Esophagus squamous epithelium (tissue), 5 donors: Measurements from ENCODE around the gene SUCLG2. TPM values are rescaled to one million over a fixed set of nuclear protein-coding genes. Genes with fewer than 3 reads are reported as not detected.

Experiments
- DNase-seq: peaks from one replicate; lab custom pipeline; 2025; lab: John Stamatoyannopoulos, UW
- H3K27ac ChIP-seq, 4 donors: fragments of 200-600 bp; sonication (generic); one replicate each; pipeline ENCODE4 v1.5.1; 2016 to 2019; ENCODE audit warnings: mild to moderate bottlenecking in 1 of 4
- H3K27me3 ChIP-seq, 4 donors: fragments of 200-600 bp; sonication (generic); 1 replicate in 3 of 4; 2 replicates in 1 of 4; pipeline versions ENCODE4 v1.5.1 to v1.6.0; 2017 to 2021; ENCODE audit warnings: antibody characterized with exemption in 1 of 4
- H3K36me3 ChIP-seq, 3 donors: fragments of 200-600 bp; sonication (generic); one replicate each; pipeline ENCODE4 v1.5.1; 2016 to 2019
- H3K4me1 ChIP-seq, 3 donors: fragments of 200-600 bp; sonication (generic); one replicate each; pipeline ENCODE4 v1.5.1; 2017 to 2019
- H3K4me3 ChIP-seq, 4 donors: fragments of 200-600 bp; sonication (generic); 1 replicate in 3 of 4; 2 replicates in 1 of 4; pipeline ENCODE4 v1.5.1; 2016 to 2019; ENCODE audit warnings: mild to moderate bottlenecking in 2 of 4, moderate library complexity in 1 of 4
- H3K9me3 ChIP-seq, 3 donors: fragments of 200-600 bp; sonication (generic); one replicate each; pipeline ENCODE4 v1.5.1; 2016 to 2019
- POLR2A ChIP-seq, 4 donors: fragments of 450-650 bp; IDR thresholded peaks; one replicate each; pipeline ENCODE4 v1.6.1; 2017; ENCODE audit warnings: antibody characterized with exemption in 4 of 4, mild to moderate bottlenecking in 4 of 4, moderate library complexity in 3 of 4
- WGBS, 2 donors: methylation state at CpG; one replicate each; pipeline ENCODE4 v1.1.5; 2018; 5-methylcytosine and 5-hydroxymethylcytosine counted together
- intact Hi-C: fragments of 100-400 bp; cut with DNase I; formaldehyde crosslinking; loops from one replicate; pipeline ENCODE4 v1.15.0; 2022
- total RNA-seq, 4 donors: library from RNA; depleted of rRNA; stranded (reverse); fragments of >200 nt; gene quantifications; one replicate each; pipeline ENCODE4 v1.1.0, GENCODE V29; 2016
- TF ChIP-seq, protein P1 (sequence below), 6 experiments: fragments of 450-650 bp in 4 of 6; fragments of 200-600 bp in 2 of 6; sonication (generic) in 2 of 6; IDR thresholded peaks; one replicate each; pipeline ENCODE4 v1.5.1; 2016 to 2019; ENCODE audit warnings: antibody characterized with exemption in 6 of 6, mild to moderate bottlenecking in 4 of 6, moderate library complexity in 4 of 6
- donor health status: DM: yes; HTN: yes; CAD: no.

The SUCLG2 gene
- total RNA-seq, 4 donors from 2014 or later, result 29.4 to 55.4 (median 38.8) TPM

DNA sequence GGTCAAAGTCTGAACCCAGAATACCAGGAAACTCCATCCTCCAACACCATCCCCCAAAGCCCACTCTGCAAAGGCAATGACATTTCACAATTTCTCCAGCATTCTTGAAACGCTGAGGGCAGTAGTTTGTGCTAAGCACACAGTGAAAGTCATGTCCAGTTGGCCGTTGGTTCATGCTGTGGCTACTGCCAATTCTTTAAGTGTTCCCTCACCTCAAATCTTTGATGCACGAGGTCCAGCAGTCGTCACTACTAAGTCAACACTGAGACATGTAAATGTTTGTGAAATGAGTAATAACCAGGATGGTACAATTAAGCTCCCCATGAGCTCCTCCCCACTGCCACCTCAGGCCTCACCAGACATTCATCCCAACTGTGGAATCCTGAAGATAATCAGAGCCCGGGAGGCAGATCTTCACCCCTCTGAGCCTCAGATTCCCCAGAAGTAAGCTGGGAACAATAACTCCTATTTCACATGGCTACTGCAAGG, 7.0 kb downstream of the SUCLG2 start:
- Histone ChIP-seq H3K36me3 (peaks cover 0 to 6% (median 0%) of the 10 kb centered on the region in 3 donors), H3K4me1 (peaks cover 0 to 45% (median 0%) of the 10 kb centered on the region in 3 donors), H3K4me3 (no peak overlapping the region), H3K9me3 (no peaks in the 10 kb centered on the region), H3K27me3 (no peaks in the 10 kb centered on the region), H3K27ac (peak overlapping the region in 1 of 4 donors; percentile 21)
- no peak for DNase-seq
- intact Hi-C loops, result no loop called here
- no peak for TF ChIP-seq POLR2A (IDR thresholded peaks at IDR 0.05)
- TF ChIP-seq, protein P1, sequence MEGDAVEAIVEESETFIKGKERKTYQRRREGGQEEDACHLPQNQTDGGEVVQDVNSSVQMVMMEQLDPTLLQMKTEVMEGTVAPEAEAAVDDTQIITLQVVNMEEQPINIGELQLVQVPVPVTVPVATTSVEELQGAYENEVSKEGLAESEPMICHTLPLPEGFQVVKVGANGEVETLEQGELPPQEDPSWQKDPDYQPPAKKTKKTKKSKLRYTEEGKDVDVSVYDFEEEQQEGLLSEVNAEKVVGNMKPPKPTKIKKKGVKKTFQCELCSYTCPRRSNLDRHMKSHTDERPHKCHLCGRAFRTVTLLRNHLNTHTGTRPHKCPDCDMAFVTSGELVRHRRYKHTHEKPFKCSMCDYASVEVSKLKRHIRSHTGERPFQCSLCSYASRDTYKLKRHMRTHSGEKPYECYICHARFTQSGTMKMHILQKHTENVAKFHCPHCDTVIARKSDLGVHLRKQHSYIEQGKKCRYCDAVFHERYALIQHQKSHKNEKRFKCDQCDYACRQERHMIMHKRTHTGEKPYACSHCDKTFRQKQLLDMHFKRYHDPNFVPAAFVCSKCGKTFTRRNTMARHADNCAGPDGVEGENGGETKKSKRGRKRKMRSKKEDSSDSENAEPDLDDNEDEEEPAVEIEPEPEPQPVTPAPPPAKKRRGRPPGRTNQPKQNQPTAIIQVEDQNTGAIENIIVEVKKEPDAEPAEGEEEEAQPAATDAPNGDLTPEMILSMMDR (IDR thresholded peaks at IDR 0.05), result no peak
- 49 to 66% methylated on average over 5 of the region's 5 CpGs for WGBS, 2 donors

DNA sequence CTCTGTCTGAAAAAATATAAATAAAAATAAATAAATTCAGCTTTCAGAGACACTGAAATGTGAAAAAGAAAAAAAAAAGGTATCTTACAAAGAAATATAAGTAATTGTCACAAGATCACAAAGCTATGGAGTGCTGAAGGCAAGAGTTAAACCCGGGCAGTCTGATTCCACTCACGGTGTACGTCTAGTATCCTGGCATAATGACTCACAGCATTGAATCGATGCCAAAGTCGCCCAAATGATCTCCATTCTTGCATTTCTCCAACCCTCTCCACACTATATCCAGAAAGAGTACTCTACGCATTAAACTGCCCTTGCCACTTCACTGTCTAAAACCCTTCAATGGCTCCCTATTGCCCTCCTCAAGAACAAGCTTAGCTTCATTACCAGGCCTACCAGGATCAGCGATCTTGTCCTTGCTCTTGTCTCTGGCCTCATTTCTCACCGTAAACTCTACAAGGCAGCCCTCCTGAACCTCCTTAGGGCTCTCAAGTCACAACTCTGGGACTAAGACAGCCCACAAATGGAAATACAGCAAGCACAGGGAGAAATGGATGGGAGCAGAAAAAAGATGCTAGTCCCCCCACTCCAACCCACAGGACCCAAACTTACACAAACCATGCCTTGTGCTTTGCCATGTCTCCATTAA, 7.7 kb downstream of the SUCLG2 start:
- TF ChIP-seq, protein P1 (IDR thresholded peaks at IDR 0.05), result no peak
- no peak for TF ChIP-seq POLR2A (IDR thresholded peaks at IDR 0.05)
- no peaks in the 10 kb centered on the region for H3K27me3 ChIP-seq
- no peaks in the 10 kb centered on the region for H3K9me3 ChIP-seq
- no peak for DNase-seq
- peaks cover 0 to 45% (median 0%) of the 10 kb centered on the region in 3 donors for H3K4me1 ChIP-seq
- peak overlapping the region in 1 of 4 donors; percentile 31 for H3K27ac ChIP-seq
- intact Hi-C loops, result no loop called here
- no peak overlapping the region for H3K4me3 ChIP-seq
- peaks cover 0 to 6% (median 0%) of the 10 kb centered on the region in 3 donors for H3K36me3 ChIP-seq
- 78 to 88% methylated on average over 8 of the region's 8 CpGs for WGBS, 2 donors

DNA sequence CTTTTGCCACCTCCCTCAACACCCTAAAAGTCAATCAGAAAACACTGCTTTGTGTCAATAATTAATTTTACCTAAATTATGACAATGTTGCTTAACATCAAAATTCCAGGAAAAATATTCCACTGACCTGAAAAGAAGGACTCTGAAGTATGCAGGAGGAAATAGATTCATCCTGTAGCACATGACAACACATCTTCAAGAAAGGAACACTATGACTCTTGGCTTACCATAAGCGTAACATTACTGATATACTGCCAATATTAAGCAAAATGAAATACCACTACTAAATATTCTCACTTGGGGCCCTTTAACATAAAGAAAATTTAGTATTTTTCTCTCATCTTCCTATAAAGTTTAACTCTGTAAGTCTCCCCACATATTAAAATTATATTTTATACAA, 9.6 kb downstream of the SUCLG2 start:
- TF ChIP-seq POLR2A (IDR thresholded peaks at IDR 0.05), result no peak
- TF ChIP-seq, protein P1 (IDR thresholded peaks at IDR 0.05), result no peak
- DNase-seq, result no peak
- intact Hi-C loops, result no loop called here
- H3K4me1 ChIP-seq, result peaks cover 0 to 28% (median 0%) of the 10 kb centered on the region in 3 donors
- H3K36me3 ChIP-seq, result peaks cover 0 to 6% (median 0%) of the 10 kb centered on the region in 3 donors
- no peak overlapping the region for H3K4me3 ChIP-seq
- no peaks in the 10 kb centered on the region for H3K9me3 ChIP-seq
- 96 to 100% methylated on average over 1 of the region's 1 CpG for WGBS, 2 donors
- no peaks in the 10 kb centered on the region for H3K27me3 ChIP-seq
- H3K27ac ChIP-seq, result no peak overlapping the region

DNA sequence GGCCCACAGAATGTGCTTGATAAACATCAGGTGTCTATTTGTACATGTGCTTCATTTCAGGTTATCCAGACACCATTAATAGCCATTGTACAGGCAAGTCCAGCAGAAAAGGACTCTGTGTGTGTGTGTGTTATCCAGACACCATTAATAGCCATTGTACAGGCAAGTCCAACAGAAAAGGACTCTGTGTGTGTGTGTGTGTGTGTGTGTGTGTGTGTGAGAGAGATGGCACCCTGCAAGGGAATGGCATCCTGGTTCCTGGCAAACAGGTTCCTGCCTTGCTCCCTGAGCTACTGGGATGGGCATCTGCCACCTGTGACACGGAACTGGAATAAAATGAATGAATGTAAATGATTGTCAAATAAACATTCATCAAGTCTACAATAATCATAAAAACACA, 11.7 kb downstream of the SUCLG2 start:
- Histone ChIP-seq H3K4me3 (no peak overlapping the region), H3K36me3 (peaks cover 0 to 6% (median 0%) of the 10 kb centered on the region in 3 donors), H3K9me3 (no peaks in the 10 kb centered on the region), H3K27ac (no peak overlapping the region), H3K4me1 (peaks cover 0 to 10% (median 0%) of the 10 kb centered on the region in 3 donors), H3K27me3 (no peaks in the 10 kb centered on the region)
- intact Hi-C loops, result no loop called here
- no peak for DNase-seq
- 42 to 88% methylated on average over 1 of the region's 1 CpG for WGBS, 2 donors
- TF ChIP-seq POLR2A (IDR thresholded peaks at IDR 0.05), result no peak
- TF ChIP-seq, protein P1 (IDR thresholded peaks at IDR 0.05), result no peak

DNA sequence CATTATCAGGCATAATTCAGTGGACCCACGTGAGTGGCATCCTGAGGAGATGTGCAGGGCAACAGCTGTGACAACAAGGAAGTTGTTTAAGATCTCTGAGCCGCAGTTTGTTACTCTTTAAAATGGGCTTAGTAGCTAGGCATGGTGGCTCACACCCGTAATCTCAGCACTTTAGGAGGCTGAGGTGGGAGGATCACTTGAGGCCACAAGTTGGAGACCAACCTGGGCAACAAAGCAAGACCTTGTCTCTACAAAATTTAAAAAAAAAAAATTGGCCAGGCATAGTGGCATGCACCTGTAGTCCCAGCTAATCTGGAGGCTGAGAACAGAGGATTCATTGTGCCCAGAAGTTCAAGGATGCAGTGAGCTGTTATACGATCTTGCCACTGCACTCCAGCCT, 12.2 kb downstream of the SUCLG2 start:
- Histone ChIP-seq H3K27ac (no peak overlapping the region), H3K9me3 (no peaks in the 10 kb centered on the region), H3K27me3 (no peaks in the 10 kb centered on the region), H3K4me3 (no peak overlapping the region), H3K4me1 (peaks cover 0 to 5% (median 0%) of the 10 kb centered on the region in 3 donors), H3K36me3 (peaks cover 0 to 6% (median 0%) of the 10 kb centered on the region in 3 donors)
- DNase-seq, result no peak
- intact Hi-C loops, result no loop called here
- TF ChIP-seq POLR2A (IDR thresholded peaks at IDR 0.05), result no peak
- TF ChIP-seq, protein P1 (IDR thresholded peaks at IDR 0.05), result no peak
- WGBS, 2 donors, result 94 to 95% methylated on average over 4 of the region's 4 CpGs
